HCT116 (cell line): ENCODE measurements around the gene TICAM2. TPM values are rescaled to one million over a fixed set of nuclear protein-coding genes. Genes with fewer than 3 reads are reported as not detected.

ENCODE experiments used
- ATAC-seq: fragments of 200-7000 bp; cut with Tn5 transposase; 2 replicates; pipeline ENCODE4 v1.9.1; 2020; ENCODE audit warnings: mild to moderate bottlenecking, moderate library complexity
- BruUV-seq: library from RNA; stranded (reverse); fragments of 400-500 nt; replicated peaks from 2 replicates; lab custom pipeline; 2021; lab: Mats Ljungman, UMichigan
- CTCF ChIA-PET: fragments of 300-600 bp; sonication (Branson Sonifier 250); formaldehyde crosslinking; loops from one replicate; lab custom pipeline; 2021; ENCODE audit warnings: antibody characterized with exemption; lab: Charles Lee
- POLR2A ChIA-PET: fragments of 300-600, 350-600 bp; sonication (Branson Sonifier 250); formaldehyde crosslinking; loops from one replicate; lab custom pipeline; 2021; ENCODE audit warnings: antibody characterized with exemption; lab: Charles Lee
- RAD21 ChIA-PET, 2 experiments: fragments of 300-600 bp; sonication (Branson Sonifier 250); formaldehyde crosslinking; loops; one replicate each; lab custom pipeline; 2023; ENCODE audit warnings: low total read pairs in 2 of 2; ENCODE audit not compliant: uncharacterized antibody in 2 of 2, unreplicated experiment in 2 of 2, low non-redundant PET in 1 of 2; lab: Charles Lee
- DNase-seq: peaks from one replicate; pipeline ENCODE4 v3.0.0-alpha.2; 2010; ENCODE audit warnings: low read depth, low spot score
- H2AFZ ChIP-seq: fragments of 200-600 bp; shearing (Covaris generic), sonication (generic); 2 replicates; pipeline ENCODE4 v1.6.1; 2017; ENCODE audit warnings: low read depth, mixed run types, mixed read lengths, antibody characterized with exemption, low read length; ENCODE audit not compliant: poor library complexity, severe bottlenecking
- H3K27ac ChIP-seq: 2 replicates; pipeline ENCODE4 v1.5.1; 2012; ENCODE audit warnings: low read depth, low read length
- H3K27me3 ChIP-seq: fragments of 200-600 bp; sonication (generic); 2 replicates; pipeline ENCODE4 v1.6.1; 2016; ENCODE audit warnings: mixed run types, low read length, mixed read lengths; ENCODE audit not compliant: insufficient read depth
- H3K36me3 ChIP-seq, 2 experiments: fragments of 200-500 bp in 1 of 2; fragments of 200-600 bp in 1 of 2; sonication (Bioruptor generic) in 1 of 2; sonication (generic) in 1 of 2; 2 replicates each; pipeline versions ENCODE4 v1.5.1 to v1.6.1; 2014 to 2016; ENCODE audit warnings: low read length in 2 of 2, inconsistent platforms in 1 of 2, mixed read lengths in 1 of 2, mixed run types in 1 of 2; ENCODE audit not compliant: insufficient read depth in 2 of 2, control insufficient read depth in 1 of 2
- H3K4me1 ChIP-seq, 2 experiments: fragments of 200-600 bp in 1 of 2; sonication (generic) in 1 of 2; 2 replicates each; pipeline versions ENCODE4 v1.5.1 to v1.6.1; 2012 to 2017; ENCODE audit warnings: low read length in 2 of 2, inconsistent platforms in 1 of 2, mild to moderate bottlenecking in 1 of 2, mixed read lengths in 1 of 2, mixed run types in 1 of 2, moderate library complexity in 1 of 2; ENCODE audit not compliant: insufficient read depth in 2 of 2, control insufficient read depth in 1 of 2
- H3K4me2 ChIP-seq: fragments of 200-600 bp; sonication (generic); 2 replicates; pipeline ENCODE4 v1.6.1; 2017; ENCODE audit warnings: mixed run types, low read length, mixed read lengths
- H3K4me3 ChIP-seq, 2 experiments: fragments of 200-600 bp in 1 of 2; sonication (generic) in 1 of 2; replicated peaks in 1 of 2; 2 replicates each; pipeline ENCODE4 v1.5.1; 2011 to 2016; ENCODE audit warnings: low read length in 2 of 2, control low read depth in 1 of 2, low read depth in 1 of 2, mild to moderate bottlenecking in 1 of 2, mixed read lengths in 1 of 2, mixed run types in 1 of 2
- H3K79me2 ChIP-seq: fragments of 200-600 bp; sonication (generic); 2 replicates; pipeline ENCODE4 v1.6.1; 2017; ENCODE audit warnings: mild to moderate bottlenecking, mixed run types, low read length, moderate library complexity, mixed read lengths; ENCODE audit not compliant: insufficient read depth
- H3K9ac ChIP-seq: fragments of 200-600 bp; sonication (generic); 2 replicates; pipeline ENCODE4 v1.6.1; 2016; ENCODE audit warnings: low read length, mixed read lengths
- H3K9me2 ChIP-seq: fragments of 200-600 bp; sonication (generic), shearing (Covaris generic); 2 replicates; pipeline ENCODE4 v1.6.1; 2017; ENCODE audit warnings: mixed run types, mild to moderate bottlenecking, moderate library complexity; ENCODE audit not compliant: insufficient read depth
- H3K9me3 ChIP-seq, 2 experiments: fragments of 200-500 bp in 1 of 2; fragments of 200-600 bp in 1 of 2; sonication (Bioruptor generic) in 1 of 2; sonication (generic) in 1 of 2; 2 replicates each; pipeline ENCODE4 v1.6.1; 2014 to 2017; ENCODE audit warnings: low read length in 2 of 2, mixed read lengths in 2 of 2, inconsistent platforms in 1 of 2, low read depth in 1 of 2, mild to moderate bottlenecking in 1 of 2, mixed run types in 1 of 2, moderate library complexity in 1 of 2; ENCODE audit not compliant: control insufficient read depth in 1 of 2, insufficient read depth in 1 of 2
- H4K20me1 ChIP-seq: fragments of 200-600 bp; sonication (generic), shearing (Covaris generic); 2 replicates; pipeline ENCODE4 v1.6.1; 2017; ENCODE audit warnings: mixed run types, mild to moderate bottlenecking, moderate library complexity; ENCODE audit not compliant: insufficient read depth
- EZH2phosphoT487 ChIP-seq: fragments of 200-600 bp; IDR thresholded peaks from 2 replicates; pipeline ENCODE4 v1.6.1; 2018; ENCODE audit warnings: antibody characterized with exemption, borderline replicate concordance
- FOSL1 ChIP-seq: IDR thresholded peaks from 2 replicates; pipeline ENCODE4 v1.6.1; 2012; ENCODE audit warnings: low read depth
- SIN3A ChIP-seq: IDR thresholded peaks from 2 replicates; pipeline ENCODE4 v1.6.1; 2012; ENCODE audit warnings: low read depth
- SRF ChIP-seq: IDR thresholded peaks from 2 replicates; pipeline ENCODE4 v1.6.1; 2012; ENCODE audit warnings: low read depth
- ZFX ChIP-seq: fragments of 450-650 bp; IDR thresholded peaks from 2 replicates; pipeline ENCODE4 v1.6.1; 2017
- ZNF274 ChIP-seq: fragments of 200-500 bp; sonication (Bioruptor generic); IDR thresholded peaks from 2 replicates; pipeline ENCODE4 v1.6.1; 2014; ENCODE audit warnings: mild to moderate bottlenecking, low read depth, low read length, inconsistent platforms
- intact Hi-C: fragments of 100-400 bp; cut with micrococcal nuclease; formaldehyde crosslinking; loops from 2 replicates; pipeline ENCODE4 v1.10.0; 2022
- total RNA-seq: library from RNA; stranded (reverse); gene quantifications from one replicate; pipeline ENCODE4 v1.2.1, GENCODE V29; 2021; ENCODE audit not compliant: unreplicated experiment
- TF ChIP-seq, protein P1 (sequence below), 3 experiments: fragments of 200-600 bp in 1 of 3; sonication (generic) in 1 of 3; IDR thresholded peaks in 2 of 3; conservative IDR thresholded peaks in 1 of 3; 2 replicates each; pipeline ENCODE4 v1.5.1; 2012 to 2017; ENCODE audit warnings: low read depth in 2 of 3, low read length in 2 of 3, antibody characterized with exemption in 1 of 3, borderline replicate concordance in 1 of 3, control low read depth in 1 of 3, mild to moderate bottlenecking in 1 of 3, mixed read lengths in 1 of 3, mixed run types in 1 of 3, moderate library complexity in 1 of 3; ENCODE audit not compliant: insufficient read depth in 1 of 3
- TF ChIP-seq, protein P2 (sequence below): IDR thresholded peaks from 2 replicates; pipeline ENCODE4 v1.6.1; 2012
- TF ChIP-seq, protein P3 (sequence below): IDR thresholded peaks from 2 replicates; pipeline ENCODE4 v1.6.1; 2011; ENCODE audit warnings: mild to moderate bottlenecking, low read length, moderate library complexity; ENCODE audit not compliant: insufficient replicate concordance; ENCODE audit errors: extremely low read depth
- TF ChIP-seq, protein P4 (sequence below): IDR thresholded peaks from 2 replicates; pipeline ENCODE4 v1.6.1; 2012

Gene TICAM2
- total RNA-seq, 1 experiment from 2014 or later, result 2.9 TPM

DNA sequence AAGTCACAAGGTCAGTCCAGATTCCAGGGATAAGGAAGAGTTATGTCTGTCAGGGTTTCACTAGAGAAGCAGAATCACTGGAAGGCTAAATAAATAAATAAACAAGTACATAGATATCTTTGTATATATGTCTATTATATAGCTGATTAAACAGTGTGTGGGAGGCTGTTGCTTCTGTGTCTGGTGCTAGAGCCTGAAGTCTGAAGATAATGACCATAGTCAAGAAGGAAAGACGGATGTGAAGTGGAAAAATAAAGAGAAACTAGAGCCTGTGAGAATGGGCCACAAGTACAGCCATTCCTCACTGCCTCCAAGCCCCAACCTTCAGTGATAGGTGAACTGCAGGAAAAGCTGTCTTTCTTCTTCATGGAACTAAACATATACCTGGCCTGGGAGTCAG, 27.6 kb upstream of the TICAM2 start:
- no peak for DNase-seq
- no peaks in the 10 kb centered on the region for H3K27me3 ChIP-seq
- POLR2A ChIA-PET, result no interaction called here
- no peak for ATAC-seq
- no peaks in the 10 kb centered on the region for H3K9me3 ChIP-seq
- TF ChIP-seq SRF (no peak), ZFX (no peak), EZH2phosphoT487 (no peak), SIN3A (no peak), FOSL1 (no peak), ZNF274 (no peak)
- TF ChIP-seq, protein P1, sequence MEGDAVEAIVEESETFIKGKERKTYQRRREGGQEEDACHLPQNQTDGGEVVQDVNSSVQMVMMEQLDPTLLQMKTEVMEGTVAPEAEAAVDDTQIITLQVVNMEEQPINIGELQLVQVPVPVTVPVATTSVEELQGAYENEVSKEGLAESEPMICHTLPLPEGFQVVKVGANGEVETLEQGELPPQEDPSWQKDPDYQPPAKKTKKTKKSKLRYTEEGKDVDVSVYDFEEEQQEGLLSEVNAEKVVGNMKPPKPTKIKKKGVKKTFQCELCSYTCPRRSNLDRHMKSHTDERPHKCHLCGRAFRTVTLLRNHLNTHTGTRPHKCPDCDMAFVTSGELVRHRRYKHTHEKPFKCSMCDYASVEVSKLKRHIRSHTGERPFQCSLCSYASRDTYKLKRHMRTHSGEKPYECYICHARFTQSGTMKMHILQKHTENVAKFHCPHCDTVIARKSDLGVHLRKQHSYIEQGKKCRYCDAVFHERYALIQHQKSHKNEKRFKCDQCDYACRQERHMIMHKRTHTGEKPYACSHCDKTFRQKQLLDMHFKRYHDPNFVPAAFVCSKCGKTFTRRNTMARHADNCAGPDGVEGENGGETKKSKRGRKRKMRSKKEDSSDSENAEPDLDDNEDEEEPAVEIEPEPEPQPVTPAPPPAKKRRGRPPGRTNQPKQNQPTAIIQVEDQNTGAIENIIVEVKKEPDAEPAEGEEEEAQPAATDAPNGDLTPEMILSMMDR (IDR thresholded peaks at IDR 0.05 in 2 of 3, conservative IDR thresholded peaks at IDR 0.05 in 1 of 3; ENCODE audit: borderline replicate concordance in 1 of 3, insufficient read depth in 1 of 3, low read depth in 2 of 3, low read length in 2 of 3), result no peak
- TF ChIP-seq, protein P2, sequence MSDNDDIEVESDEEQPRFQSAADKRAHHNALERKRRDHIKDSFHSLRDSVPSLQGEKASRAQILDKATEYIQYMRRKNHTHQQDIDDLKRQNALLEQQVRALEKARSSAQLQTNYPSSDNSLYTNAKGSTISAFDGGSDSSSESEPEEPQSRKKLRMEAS, result no peak
- TF ChIP-seq, protein P3, sequence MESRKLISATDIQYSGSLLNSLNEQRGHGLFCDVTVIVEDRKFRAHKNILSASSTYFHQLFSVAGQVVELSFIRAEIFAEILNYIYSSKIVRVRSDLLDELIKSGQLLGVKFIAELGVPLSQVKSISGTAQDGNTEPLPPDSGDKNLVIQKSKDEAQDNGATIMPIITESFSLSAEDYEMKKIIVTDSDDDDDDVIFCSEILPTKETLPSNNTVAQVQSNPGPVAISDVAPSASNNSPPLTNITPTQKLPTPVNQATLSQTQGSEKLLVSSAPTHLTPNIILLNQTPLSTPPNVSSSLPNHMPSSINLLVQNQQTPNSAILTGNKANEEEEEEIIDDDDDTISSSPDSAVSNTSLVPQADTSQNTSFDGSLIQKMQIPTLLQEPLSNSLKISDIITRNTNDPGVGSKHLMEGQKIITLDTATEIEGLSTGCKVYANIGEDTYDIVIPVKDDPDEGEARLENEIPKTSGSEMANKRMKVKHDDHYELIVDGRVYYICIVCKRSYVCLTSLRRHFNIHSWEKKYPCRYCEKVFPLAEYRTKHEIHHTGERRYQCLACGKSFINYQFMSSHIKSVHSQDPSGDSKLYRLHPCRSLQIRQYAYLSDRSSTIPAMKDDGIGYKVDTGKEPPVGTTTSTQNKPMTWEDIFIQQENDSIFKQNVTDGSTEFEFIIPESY, result no peak
- TF ChIP-seq, protein P4, sequence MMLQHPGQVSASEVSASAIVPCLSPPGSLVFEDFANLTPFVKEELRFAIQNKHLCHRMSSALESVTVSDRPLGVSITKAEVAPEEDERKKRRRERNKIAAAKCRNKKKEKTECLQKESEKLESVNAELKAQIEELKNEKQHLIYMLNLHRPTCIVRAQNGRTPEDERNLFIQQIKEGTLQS, result no peak
- H3K4me2 ChIP-seq, result no peak overlapping the region
- H3K9ac ChIP-seq, result no peak overlapping the region
- CTCF ChIA-PET, result interaction anchor here (1.4 kb wide), 1 partner anchor 12 kb away, joined by 4 read pairs; no protein-coding TSS in a partner anchor
- no peaks in the 10 kb centered on the region for H3K36me3 ChIP-seq
- intact Hi-C loops, result no loop called here
- H3K79me2 ChIP-seq, result peaks cover 14% of the 10 kb centered on the region
- H3K4me1 ChIP-seq, result peaks cover 10 to 31% of the 10 kb centered on the region in 2 experiments
- no peaks in the 10 kb centered on the region for H4K20me1 ChIP-seq
- H3K4me3 ChIP-seq, result no peak overlapping the region
- H2AFZ ChIP-seq, result no peak overlapping the region
- H3K9me2 ChIP-seq, result no peaks in the 10 kb centered on the region
- no peak overlapping the region for H3K27ac ChIP-seq
- RAD21 ChIA-PET, result no interaction called here
- no TSS peak for BruUV-seq
